Smooth muscle cell (in vitro differentiated cells): ENCODE data around the gene ATP6V1E1. TPM values are rescaled to one million over a fixed set of nuclear protein-coding genes. Genes with fewer than 3 reads are reported as not detected.

ENCODE experiments used
- DNase-seq: peaks from one replicate; lab custom pipeline; 2025; ENCODE audit not compliant: unreplicated experiment; lab: John Stamatoyannopoulos, UW
- H2AFZ ChIP-seq: fragments of 200-600 bp; sonication (generic); 2 replicates; pipeline ENCODE4 v1.6.0; 2016; ENCODE audit warnings: antibody characterized with exemption, low read depth, mild to moderate bottlenecking
- H3F3A ChIP-seq: fragments of 200-600 bp; sonication (generic); 2 replicates; pipeline ENCODE4 v1.6.0; 2017; ENCODE audit warnings: antibody characterized with exemption, low read depth
- H3K27ac ChIP-seq: fragments of 200-600 bp; sonication (generic); 2 replicates; pipeline ENCODE4 v1.5.1; 2016; ENCODE audit warnings: low read depth, mild to moderate bottlenecking
- H3K27me3 ChIP-seq: fragments of 200-600 bp; sonication (generic); 2 replicates; pipeline ENCODE4 v1.6.1; 2016; ENCODE audit warnings: low read depth, mild to moderate bottlenecking
- H3K36me3 ChIP-seq: fragments of 200-600 bp; sonication (generic); 2 replicates; pipeline ENCODE4 v1.5.1; 2016; ENCODE audit warnings: low read depth
- H3K4me1 ChIP-seq: fragments of 200-600 bp; sonication (generic); 2 replicates; pipeline ENCODE4 v1.5.1; 2016; ENCODE audit warnings: low read depth
- H3K4me2 ChIP-seq: fragments of 200-600 bp; sonication (generic); 2 replicates; pipeline ENCODE4 v1.6.0; 2016; ENCODE audit warnings: mild to moderate bottlenecking
- H3K4me3 ChIP-seq: fragments of 200-600 bp; sonication (generic); 2 replicates; pipeline ENCODE4 v1.5.1; 2016; ENCODE audit warnings: mild to moderate bottlenecking
- H3K79me2 ChIP-seq: fragments of 200-600 bp; sonication (generic); 2 replicates; pipeline ENCODE4 v1.6.0; 2016; ENCODE audit warnings: low read depth, mild to moderate bottlenecking
- H3K9ac ChIP-seq: fragments of 200-600 bp; sonication (generic); 2 replicates; pipeline ENCODE4 v1.6.0; 2016; ENCODE audit warnings: low read depth
- H3K9me3 ChIP-seq: fragments of 200-600 bp; sonication (generic); replicated peaks from 2 replicates; pipeline ENCODE4 v1.5.1; 2016; ENCODE audit warnings: low read depth
- H4K20me1 ChIP-seq: fragments of 200-600 bp; sonication (generic); 2 replicates; pipeline ENCODE4 v1.6.0; 2016; ENCODE audit warnings: low read depth
- WGBS: methylation state at CpG from one replicate; pipeline ENCODE4 v1.1.7; 2016; ENCODE audit warnings: low lambda C conversion rate; 5-methylcytosine and 5-hydroxymethylcytosine counted together
- polyA plus RNA-seq: library from polyadenylated mRNA; unstranded; fragments of >200 nt; fragmentation: Nextera tagmentation; extraction: Ambion mirVana; gene quantifications from 2 replicates; pipeline ENCODE4 v1.2.1, GENCODE V29; 2016
- total RNA-seq: library from RNA; depleted of rRNA; stranded (reverse); fragments of >200 nt; gene quantifications from 2 replicates; pipeline ENCODE4 v1.2.3, GENCODE V29; 2014
- TF ChIP-seq, protein P1 (sequence below): fragments of 200-600 bp; sonication (generic); IDR thresholded peaks from 2 replicates; pipeline ENCODE4 v1.5.1; 2017; ENCODE audit warnings: borderline replicate concordance, mild to moderate bottlenecking, antibody characterized with exemption; ENCODE audit not compliant: insufficient read depth, poor library complexity, severe bottlenecking

The ATP6V1E1 gene
- total and polyA plus RNA-seq, 2 experiments from 2014 or later: 85.7 to 117 TPM

DNA sequence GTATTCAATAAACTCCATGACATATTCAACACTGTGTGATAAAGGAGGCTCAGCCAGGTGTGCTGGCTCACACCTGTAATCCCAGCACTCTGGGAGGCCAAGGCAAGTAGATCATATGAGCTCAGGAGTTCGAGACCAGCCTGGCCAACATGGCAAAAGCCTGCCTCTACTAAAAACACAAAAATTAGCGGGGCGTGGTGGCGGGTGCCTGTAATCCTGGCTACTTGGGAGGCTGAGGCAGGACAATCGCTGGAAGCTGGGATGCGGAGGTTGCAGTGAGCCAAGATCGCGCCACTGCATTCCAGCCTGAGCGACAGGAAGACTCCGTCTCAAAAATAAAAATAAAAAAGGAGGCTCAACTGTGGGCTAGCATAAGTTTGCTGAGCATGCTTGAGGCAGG, 69.4 kb downstream of the ATP6V1E1 start:
- Histone ChIP-seq H3K9me3 (no peaks in the 10 kb centered on the region), H3K4me2 (no peak overlapping the region), H4K20me1 (no peaks in the 10 kb centered on the region), H3K4me3 (no peak overlapping the region), H3K27ac (no peak overlapping the region), H3K27me3 (no peaks in the 10 kb centered on the region), H3K79me2 (no peaks in the 10 kb centered on the region), H3K36me3 (no peaks in the 10 kb centered on the region), H3F3A (no peaks in the 10 kb centered on the region), H2AFZ (no peak overlapping the region), H3K4me1 (no peaks in the 10 kb centered on the region), H3K9ac (no peak overlapping the region)
- no peak for DNase-seq
- TF ChIP-seq, protein P1, sequence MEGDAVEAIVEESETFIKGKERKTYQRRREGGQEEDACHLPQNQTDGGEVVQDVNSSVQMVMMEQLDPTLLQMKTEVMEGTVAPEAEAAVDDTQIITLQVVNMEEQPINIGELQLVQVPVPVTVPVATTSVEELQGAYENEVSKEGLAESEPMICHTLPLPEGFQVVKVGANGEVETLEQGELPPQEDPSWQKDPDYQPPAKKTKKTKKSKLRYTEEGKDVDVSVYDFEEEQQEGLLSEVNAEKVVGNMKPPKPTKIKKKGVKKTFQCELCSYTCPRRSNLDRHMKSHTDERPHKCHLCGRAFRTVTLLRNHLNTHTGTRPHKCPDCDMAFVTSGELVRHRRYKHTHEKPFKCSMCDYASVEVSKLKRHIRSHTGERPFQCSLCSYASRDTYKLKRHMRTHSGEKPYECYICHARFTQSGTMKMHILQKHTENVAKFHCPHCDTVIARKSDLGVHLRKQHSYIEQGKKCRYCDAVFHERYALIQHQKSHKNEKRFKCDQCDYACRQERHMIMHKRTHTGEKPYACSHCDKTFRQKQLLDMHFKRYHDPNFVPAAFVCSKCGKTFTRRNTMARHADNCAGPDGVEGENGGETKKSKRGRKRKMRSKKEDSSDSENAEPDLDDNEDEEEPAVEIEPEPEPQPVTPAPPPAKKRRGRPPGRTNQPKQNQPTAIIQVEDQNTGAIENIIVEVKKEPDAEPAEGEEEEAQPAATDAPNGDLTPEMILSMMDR: no peak
- WGBS: 98% methylated on average over 10 of the region's 10 CpGs

DNA sequence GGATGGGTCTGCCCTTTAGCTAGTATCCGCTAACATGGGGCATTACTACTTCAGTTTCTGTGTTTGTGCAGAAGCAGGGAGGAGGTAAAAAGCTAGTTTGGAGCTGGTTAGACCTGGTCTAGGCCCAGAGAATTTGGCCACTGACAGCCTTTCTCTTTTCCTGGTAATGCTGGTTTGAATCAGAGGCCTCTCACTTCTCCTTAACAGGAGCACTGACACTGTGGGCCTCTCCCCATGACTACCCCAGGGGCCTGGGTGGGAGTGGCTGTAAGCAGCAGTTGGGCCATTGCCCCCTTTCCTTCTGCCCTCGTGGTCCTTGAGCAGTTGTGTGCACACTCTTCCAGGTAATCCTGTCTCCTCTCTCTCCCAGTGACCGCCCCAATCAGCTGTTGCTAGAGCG, 73.7 kb downstream of the ATP6V1E1 start:
- Histone ChIP-seq H2AFZ (no peak overlapping the region), H3F3A (no peaks in the 10 kb centered on the region), H3K9ac (no peak overlapping the region), H3K27ac (no peak overlapping the region), H3K36me3 (no peaks in the 10 kb centered on the region), H3K27me3 (no peaks in the 10 kb centered on the region), H3K79me2 (no peaks in the 10 kb centered on the region), H3K9me3 (no peaks in the 10 kb centered on the region), H3K4me3 (no peak overlapping the region), H3K4me2 (no peak overlapping the region), H3K4me1 (no peaks in the 10 kb centered on the region), H4K20me1 (no peaks in the 10 kb centered on the region)
- DNase-seq: no peak
- TF ChIP-seq, protein P1: no peak
- 95% methylated on average over 4 of the region's 4 CpGs for WGBS

DNA sequence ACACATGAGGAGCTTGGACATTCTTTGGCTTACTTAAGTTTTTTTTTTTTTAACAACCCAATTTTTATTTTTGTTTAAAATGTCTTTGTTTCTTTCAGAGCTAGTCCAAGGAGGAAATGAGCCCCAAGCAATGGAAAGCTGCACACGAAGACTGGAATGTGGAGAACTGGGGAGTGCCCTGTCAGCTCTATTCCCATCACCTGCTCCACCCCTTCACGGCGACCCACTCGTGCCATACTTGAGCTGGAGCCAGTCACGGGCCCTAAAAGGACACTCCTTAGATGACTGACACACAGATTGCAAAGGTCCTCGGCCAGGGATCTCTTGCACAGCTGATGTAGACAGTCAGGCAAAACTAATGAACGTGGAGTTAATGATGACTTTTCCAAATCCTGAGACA, 75.8 kb downstream of the ATP6V1E1 start:
- Histone ChIP-seq H3K27me3 (no peaks in the 10 kb centered on the region), H3K9ac (no peak overlapping the region), H2AFZ (no peak overlapping the region), H3K27ac (no peak overlapping the region), H4K20me1 (no peaks in the 10 kb centered on the region), H3K36me3 (no peaks in the 10 kb centered on the region), H3K79me2 (no peaks in the 10 kb centered on the region), H3K4me2 (no peak overlapping the region), H3K4me3 (no peak overlapping the region), H3K4me1 (no peaks in the 10 kb centered on the region), H3K9me3 (no peaks in the 10 kb centered on the region), H3F3A (no peaks in the 10 kb centered on the region)
- DNase-seq: no peak
- TF ChIP-seq, protein P1: no peak
- WGBS: 95% methylated on average over 7 of the region's 7 CpGs

DNA sequence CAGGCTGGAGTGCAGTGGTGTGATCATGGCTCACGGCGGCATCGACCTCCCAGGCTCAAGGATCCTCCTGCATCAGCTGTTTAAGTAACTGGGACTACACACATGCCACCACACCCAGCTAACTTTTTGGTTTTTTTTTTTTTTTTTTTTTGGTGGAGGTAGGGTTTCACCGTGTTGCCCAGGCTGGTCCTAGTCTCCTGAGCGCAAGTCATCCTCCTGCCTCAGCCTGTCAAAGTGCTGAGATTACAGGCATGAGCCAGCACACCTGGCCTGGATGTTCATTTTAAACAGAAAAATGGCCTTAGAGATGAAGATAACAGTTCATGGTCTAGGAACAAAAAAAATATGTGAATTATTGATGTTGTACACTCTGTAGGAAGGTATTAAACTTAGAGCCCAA, 78.9 kb downstream of the ATP6V1E1 start:
- TF ChIP-seq, protein P1: no peak
- Histone ChIP-seq H3K9ac (no peak overlapping the region), H3K4me3 (no peak overlapping the region), H3K9me3 (no peaks in the 10 kb centered on the region), H3K36me3 (no peaks in the 10 kb centered on the region), H3K79me2 (no peaks in the 10 kb centered on the region), H3K27me3 (no peaks in the 10 kb centered on the region), H3K4me1 (no peaks in the 10 kb centered on the region), H3K27ac (no peak overlapping the region), H3F3A (no peaks in the 10 kb centered on the region), H2AFZ (no peak overlapping the region), H3K4me2 (no peak overlapping the region), H4K20me1 (no peaks in the 10 kb centered on the region)
- DNase-seq: no peak
- WGBS: 100% methylated on average over 5 of the region's 5 CpGs
